SH-SY5Y (cell line): ENCODE results near the gene VPS16.

Experiments
- GATA2 ChIP-seq: IDR thresholded peaks from 2 replicates; pipeline ENCODE4 v1.6.1; 2011; ENCODE audit warnings: mild to moderate bottlenecking, low read depth, low read length
- GATA3 ChIP-seq: IDR thresholded peaks from 2 replicates; pipeline ENCODE4 v1.6.1; 2011; ENCODE audit warnings: low read depth, mild to moderate bottlenecking, low read length, moderate library complexity

- TF ChIP-seq GATA3: no peak
- TF ChIP-seq GATA2: no peak
Measured at GRCh38 chr20:2871661-2872458, 31.3 kb downstream of the VPS16 start.
